ENCODE results near the gene ASPDH.
"Not testable (repeated sequence)": the region's sequence is repeated elsewhere in the genome, so short reads cannot be mapped to it uniquely, and the experiment has no call there.

The ASPDH gene

GRCh38 chr19:50547385-50548190, 33.9 kb upstream of the ASPDH start:
- no peak for DNase-seq

DNA sequence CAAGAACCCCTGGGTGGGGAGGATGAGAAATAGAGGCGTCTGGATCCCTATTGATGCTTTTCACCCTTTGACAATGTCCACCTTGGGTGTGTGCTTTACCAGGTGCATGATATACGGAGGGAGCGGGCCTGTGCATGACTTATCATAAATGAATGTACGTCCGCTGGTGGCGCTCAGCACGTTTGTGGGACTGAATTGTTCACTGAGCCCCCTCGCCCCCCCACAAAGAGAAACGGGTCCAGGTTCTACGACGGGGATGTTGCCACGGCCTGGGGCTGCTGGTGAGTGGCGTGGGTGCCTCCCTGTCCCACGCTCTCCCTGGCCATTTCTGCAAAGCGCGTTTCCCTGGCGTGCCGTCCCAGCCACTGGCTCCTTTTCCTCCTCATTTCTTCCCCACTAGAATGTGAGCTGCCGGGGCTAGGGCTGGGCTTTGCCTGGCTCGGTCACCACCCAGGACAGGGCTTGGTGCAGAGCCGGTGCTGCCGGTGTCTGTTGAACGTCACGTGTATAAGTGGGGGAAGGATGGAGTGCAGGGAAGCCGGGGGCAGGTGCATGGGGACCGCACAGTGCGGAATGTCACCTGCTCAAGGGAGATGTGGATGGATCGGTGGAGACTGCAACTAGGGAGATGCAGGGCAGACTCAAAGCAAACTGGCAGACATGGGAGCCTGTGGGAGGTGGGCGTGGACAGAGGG, 33.0 kb upstream of the ASPDH start:
- DNase-seq = no peak

DNA sequence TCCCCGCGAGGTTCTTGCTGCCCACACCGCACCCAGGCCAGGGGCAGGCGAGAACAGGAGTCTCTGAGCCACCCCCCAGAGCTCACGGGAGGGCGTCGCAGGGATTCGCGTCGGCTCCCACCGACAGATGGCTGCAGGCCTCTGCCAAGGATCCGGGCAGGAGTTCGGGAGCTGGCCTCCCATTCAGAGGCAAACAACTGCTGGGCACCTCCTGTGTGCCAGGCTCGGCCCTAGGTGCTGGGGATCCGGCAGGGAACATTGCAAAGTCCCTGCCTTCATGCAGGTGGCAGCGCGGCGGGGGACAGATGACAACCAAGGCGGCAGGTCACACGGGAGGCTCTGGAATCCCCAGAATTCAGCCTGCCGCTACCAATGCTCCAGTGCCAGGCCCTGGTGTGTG, 29.2 kb upstream of the ASPDH start:
- no peak for DNase-seq

DNA sequence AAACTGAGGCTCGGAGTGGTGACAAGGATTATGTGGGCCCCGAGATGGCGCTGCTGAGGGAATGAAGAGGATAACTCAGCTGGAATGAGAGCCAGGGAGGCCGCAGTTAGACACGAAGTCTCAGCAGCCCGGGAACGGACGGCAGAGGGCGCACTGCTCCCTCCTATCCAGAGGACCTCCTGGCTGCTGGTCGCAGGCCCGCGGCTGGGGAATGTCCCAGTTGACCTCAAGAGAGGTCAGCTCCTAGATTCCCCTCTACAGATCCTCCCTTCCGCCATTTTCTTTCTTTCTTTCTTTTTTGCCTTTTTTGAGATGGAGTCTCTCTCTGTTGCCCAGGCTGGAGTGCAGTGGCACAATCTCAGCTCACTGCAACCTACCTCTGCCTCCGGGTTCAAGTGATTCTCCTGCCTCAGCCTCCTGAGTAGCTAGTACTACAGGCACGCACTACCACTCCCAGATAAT, 24.1 kb upstream of the ASPDH start:
- peak; percentile 65 for DNase-seq

- no peak for DNase-seq
These were observed 23.6 kb upstream of the ASPDH start for GRCh38 chr19:50537306-50537685.

DNA sequence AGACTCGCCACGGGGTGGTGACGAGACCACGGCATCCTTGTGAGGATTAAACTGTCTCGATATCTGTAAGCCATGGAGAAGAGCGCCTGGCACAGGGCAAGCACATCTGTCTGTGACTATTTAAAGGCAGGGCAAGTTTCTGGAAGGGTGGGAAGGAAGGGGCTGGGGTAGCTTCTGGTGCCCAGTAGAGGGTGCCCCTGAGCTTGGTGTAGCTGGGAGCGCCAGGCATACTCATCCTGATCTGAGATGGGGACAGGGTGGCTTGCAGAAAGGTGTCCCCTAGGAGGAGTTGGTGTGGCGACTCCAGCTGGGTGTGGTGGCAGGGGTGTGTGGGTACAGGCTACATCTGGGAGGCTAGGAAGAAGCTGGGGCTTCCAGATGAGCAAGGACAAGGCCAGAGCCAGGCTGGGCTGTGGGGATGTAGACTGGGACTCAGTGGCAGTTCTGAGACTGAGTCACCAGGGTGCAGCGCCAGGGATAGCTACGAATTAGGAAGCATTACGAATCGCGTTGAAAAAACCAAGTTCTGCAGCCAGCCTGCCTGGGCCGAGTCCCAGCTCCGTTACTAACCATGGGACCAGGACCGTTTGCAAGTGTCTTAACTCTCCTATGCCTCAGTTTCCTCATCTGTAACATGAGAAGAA, 23.1 kb upstream of the ASPDH start:
- DNase-seq = no peak

GRCh38 chr19:50535672-50536187, 22.0 kb upstream of the ASPDH start:
- no peak for DNase-seq

DNA sequence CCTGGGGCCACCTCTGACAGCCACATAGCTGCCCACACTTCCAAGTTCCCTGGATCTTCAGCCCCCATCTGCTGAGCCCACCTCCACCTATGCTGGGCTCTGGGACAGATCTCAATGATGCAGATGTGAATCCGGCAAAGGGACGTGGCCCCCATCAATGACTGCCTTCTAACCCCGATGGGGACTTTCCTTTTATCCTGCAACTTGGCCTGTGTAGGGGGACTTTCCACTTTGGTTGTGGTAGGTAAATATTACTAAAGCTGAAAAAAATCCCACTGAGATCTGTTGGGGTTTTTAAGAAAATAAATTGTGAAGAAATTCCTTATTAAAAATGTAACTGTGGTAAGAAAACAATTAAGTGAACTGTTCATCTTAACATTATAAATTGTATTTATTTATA, 20.8 kb upstream of the ASPDH start:
- DNase-seq = no peak

- no peak for DNase-seq
These were observed 19.2 kb upstream of the ASPDH start for GRCh38 chr19:50532952-50533351.

DNA sequence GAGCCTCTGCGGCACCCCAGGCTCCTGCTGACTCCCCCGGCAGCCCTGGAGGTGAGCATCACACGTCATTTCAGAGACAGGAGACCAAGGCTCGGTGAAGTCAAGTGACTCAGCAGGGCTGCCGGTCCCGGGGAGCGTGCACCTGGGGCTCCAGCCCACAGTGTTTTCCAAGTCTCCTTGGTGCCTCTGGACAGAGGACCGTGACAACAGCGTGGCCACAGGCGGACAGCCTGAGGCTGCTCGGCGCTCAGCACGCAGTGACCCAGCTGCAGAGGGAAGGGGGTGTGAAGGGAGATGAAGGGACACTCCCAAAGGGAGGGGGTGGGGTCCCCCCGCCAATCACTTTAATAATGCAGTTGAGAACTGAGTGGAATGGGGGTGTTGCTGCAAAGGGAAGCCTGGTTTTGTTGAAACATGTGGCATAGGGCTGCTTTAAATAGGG, 17.5 kb upstream of the ASPDH start:
- DNase-seq = no peak

DNA sequence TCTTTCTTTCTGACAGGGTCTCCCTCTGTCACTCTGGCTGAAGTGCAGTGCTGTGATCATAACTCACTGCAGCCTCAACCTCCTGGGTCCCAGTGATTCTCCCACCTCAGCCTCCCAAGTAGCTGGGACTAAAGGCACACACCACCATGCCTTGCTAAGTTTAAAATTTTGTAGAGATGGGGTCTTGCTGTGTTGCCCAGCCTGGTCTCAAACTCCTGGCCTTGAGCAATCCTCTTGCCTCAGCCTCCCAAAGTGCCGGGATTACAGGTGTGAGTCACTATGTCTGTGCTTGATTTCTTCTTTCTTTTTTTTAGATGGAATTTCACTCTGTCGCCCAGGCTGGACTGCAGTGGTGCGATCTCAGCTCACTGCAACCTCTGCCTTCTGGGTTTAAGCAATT, 14.3 kb upstream of the ASPDH start:
- DNase-seq = not testable (repeated sequence)

DNA sequence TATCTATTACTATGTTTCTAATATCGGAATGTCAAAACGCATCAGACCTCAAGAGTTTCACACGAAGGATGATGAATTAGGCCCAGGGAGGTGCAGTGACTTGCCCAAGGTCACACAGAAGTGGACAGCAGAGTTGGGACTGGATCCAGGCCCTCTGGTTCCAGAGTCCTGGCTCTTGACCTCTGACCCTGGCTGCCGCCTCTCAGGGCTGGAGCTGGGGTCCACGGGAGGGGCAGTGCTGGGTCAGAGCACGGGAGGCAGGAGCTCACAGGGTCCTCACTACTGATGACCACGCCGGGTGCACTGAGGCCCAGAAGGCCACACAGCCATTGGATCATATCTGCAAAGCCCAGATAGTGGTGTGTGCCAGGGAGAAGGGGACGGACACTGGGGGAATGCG, 9.2 kb upstream of the ASPDH start:
- DNase-seq = no peak

- DNase-seq = no peak
These were observed 7.2 kb upstream of the ASPDH start for GRCh38 chr19:50520822-50521465.

DNA sequence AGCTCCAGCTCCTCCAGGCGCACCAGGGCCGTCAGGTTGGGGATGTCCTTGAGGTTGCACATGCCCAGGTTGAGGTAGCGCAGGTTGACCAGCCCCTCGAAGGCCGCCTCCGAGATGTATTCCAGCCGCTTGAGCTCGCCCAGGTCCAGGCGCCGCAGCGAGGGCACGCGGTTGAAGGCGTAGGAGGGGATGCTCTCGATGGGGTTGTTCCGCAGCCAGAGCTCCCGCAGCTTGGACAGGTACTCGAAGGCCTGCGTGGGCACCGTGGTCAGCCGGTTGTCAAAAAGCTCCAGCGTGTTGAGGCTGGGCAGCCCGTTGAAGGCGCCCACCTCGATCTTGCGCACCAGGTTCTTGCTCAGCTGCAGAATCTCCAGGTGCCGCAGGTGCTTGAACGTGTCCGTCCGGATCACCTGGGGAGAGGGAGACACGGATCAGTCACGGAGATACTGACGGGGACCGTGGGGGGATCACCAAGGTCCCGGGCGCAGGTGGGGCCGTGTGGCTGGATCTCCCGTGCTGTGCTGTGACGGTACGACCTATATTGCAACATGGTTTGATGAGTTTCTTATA, 5.4 kb upstream of the ASPDH start:
- no peak for DNase-seq

- no peak for DNase-seq
These were observed 4.6 kb upstream of the ASPDH start for GRCh38 chr19:50518091-50519005.

DNA sequence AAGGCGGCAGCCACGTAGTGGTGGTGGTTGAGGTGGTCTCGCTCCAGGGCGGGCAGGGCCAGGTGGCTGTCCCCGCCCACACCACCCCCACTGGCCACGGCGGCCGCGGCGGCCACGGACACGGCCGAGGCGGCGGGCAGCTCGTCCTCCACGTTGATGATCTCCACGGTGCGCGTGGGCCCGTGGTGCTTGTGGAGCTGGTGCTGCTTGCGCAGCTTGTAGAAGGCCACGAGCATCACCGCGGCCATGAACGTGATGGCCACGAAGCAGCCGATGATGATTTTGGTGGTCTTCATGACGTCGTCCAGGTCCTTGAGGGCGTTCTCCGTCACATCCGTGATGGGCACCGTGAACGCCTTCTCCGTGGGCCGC, 4.0 kb upstream of the ASPDH start:
- no peak for DNase-seq

GRCh38 chr19:50516964-50517703, 3.4 kb upstream of the ASPDH start:
- DNase-seq = no peak

DNA sequence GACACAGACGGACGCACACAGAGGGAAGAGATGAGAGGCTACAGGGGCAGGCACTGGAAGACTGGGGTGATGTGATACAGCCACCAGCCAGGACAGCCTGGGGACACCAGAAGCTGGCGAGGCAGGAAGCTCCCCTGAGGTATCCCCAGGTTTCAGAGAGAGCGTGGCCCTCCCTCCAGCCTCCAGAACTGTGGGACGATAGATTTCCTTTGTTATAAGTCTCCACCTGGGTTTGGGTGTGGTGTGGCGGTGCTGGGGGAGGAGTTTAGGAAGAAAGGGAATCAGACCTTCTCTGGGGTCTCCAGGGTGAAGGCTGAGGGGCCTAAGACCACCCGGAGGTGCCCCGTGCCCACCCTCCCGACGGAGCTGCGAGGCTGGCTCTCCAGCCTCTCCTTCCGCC, 2.7 kb upstream of the ASPDH start:
- DNase-seq = no peak

DNA sequence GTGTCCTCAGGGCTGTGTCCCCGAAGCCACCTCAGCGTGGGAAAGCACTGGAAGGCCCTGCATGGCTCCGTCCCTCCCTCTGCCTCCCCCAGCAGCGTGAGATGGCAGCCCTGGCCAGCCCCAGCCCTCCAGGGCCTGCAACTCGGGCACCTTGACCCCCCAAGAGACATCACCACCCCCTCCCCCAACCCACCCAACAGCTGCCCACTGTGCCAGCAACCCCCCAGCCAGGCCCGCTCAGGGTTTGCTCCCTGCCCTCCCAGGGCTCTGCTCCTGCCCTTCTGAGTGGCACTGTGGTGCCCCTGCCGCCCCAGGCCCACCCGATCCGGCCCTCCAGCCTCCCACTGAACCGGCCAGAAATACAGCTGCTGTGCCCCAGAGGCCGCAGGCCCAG, 1.5 kb upstream of the ASPDH start:
- DNase-seq = no peak

- no peak for DNase-seq
These were observed 844 bp upstream of the ASPDH start for GRCh38 chr19:50514346-50515167.

All from activated naive CD4-positive, alpha-beta T cell treated with Interleukin-2 at 50 U/mL for 16 hours (primary cell).